ENCODE measurements around the gene ARHGAP6.

GRCh38 chrX:11159149-11159548 is 506.6 kb downstream of the ARHGAP6 start:
- TF ChIP-seq SRY (CRISPR knock-in tag; IDR thresholded peaks at IDR 0.05) (no peak), CTCF (CRISPR knock-in tag; IDR thresholded peaks at IDR 0.05) (no peak), MEIS1 (CRISPR knock-in tag; IDR thresholded peaks at IDR 0.05; ENCODE audit: borderline replicate concordance) (no peak), CBX5 (CRISPR knock-in tag; IDR thresholded peaks at IDR 0.05; ENCODE audit: borderline replicate concordance) (no peak), ZNF773 (CRISPR knock-in tag; IDR thresholded peaks at IDR 0.05; ENCODE audit: borderline replicate concordance) (no peak), THAP7 (CRISPR knock-in tag; IDR thresholded peaks at IDR 0.05) (no peak), ZNF274 (CRISPR knock-in tag; IDR thresholded peaks at IDR 0.05) (no peak), ZBTB7A (CRISPR knock-in tag; IDR thresholded peaks at IDR 0.05) (no peak), RAD21 (CRISPR knock-in tag; IDR thresholded peaks at IDR 0.05) (no peak), ZNF747 (CRISPR knock-in tag; IDR thresholded peaks at IDR 0.05; ENCODE audit: borderline replicate concordance) (no peak), FOXK2 (IDR thresholded peaks at IDR 0.05) (no peak), EZH2 (conservative IDR thresholded peaks at IDR 0.05; ENCODE audit: low read depth, low read length) (no peak), NFE2L2 (IDR thresholded peaks at IDR 0.05; ENCODE audit: low read length) (no peak)

Measured in HepG2 (cell line).